H1 (cell line): ENCODE measurements around the gene PYY. TPM values are rescaled to one million over a fixed set of nuclear protein-coding genes. Genes with fewer than 3 reads are reported as not detected.

Source experiments
- KDM1A ChIP-seq: fragments of 200-600, 300-600 bp; sonication (generic); IDR thresholded peaks from 2 replicates; pipeline ENCODE4 v1.7.1; 2016; ENCODE audit warnings: mild to moderate bottlenecking, low read length, borderline replicate concordance
- RAD21 ChIP-seq, 2 experiments: IDR thresholded peaks in 1 of 2; conservative IDR thresholded peaks in 1 of 2; 2 replicates each; pipeline ENCODE4 v1.6.1; 2011; ENCODE audit warnings: low read depth in 2 of 2, low read length in 2 of 2, improper control_type of control experiment in 1 of 2, inconsistent platforms in 1 of 2, mild to moderate bottlenecking in 1 of 2, moderate library complexity in 1 of 2
- SP1 ChIP-seq: IDR thresholded peaks from 2 replicates; pipeline ENCODE4 v1.6.1; 2011; ENCODE audit warnings: low read depth, low read length
- polyA plus RNA-seq, 7 experiments: library from polyadenylated mRNA; depleted of rRNA in 3 of 7; stranded (reverse) in 5 of 7; unstranded in 2 of 7; fragments of >200 nt in 5 of 7; fragments of 200-250 nt in 2 of 7; gene quantifications; 1 replicate in 5 of 7; 2 replicates in 1 of 7; 4 replicates in 1 of 7; pipeline versions ENCODE4 v1.2.1 to v1.2.3, GENCODE V29; 2011 to 2013; ENCODE audit warnings: missing spikeins in 2 of 7, mixed read lengths in 2 of 7
- total RNA-seq: library from RNA; stranded (reverse); fragmentation: NEBNext Ultra II Directional; extraction: Animal tissue kit (Norgen Biotek cat#: 25700); gene quantifications from 2 replicates; pipeline ENCODE4 v1.2.1, GENCODE V29; 2021

The PYY gene
- total and polyA plus RNA-seq, 2 of the 8 experiments (the other 6 are each of a cell fraction or from before 2014, with no cell fraction given) = 0.93 to 3.4 TPM

- TF ChIP-seq KDM1A (no peak), SP1 (no peak), RAD21 (IDR thresholded peaks at IDR 0.05 in 1 of 2, conservative IDR thresholded peaks at IDR 0.05 in 1 of 2; ENCODE audit: low read depth in 2 of 2, low read length in 2 of 2) (no peak)
These were observed 26.5 kb downstream of the PYY start (continued) for GRCh38 chr17:43927060-43927864.
